ENCODE results near the gene GPX3.

Gene GPX3

GRCh38 chr5:151051931-151052608, 31.7 kb downstream of the GPX3 start:
- no peak overlapping the region for H3K9ac ChIP-seq (ENCODE audit: low read depth, low read length)
- H3K27ac ChIP-seq (ENCODE audit: low read length) = no peak overlapping the region
- H3K36me3 ChIP-seq (ENCODE audit: insufficient read depth, low read depth, low read length) = peaks cover 16% of the 10 kb centered on the region
- no peaks in the 10 kb centered on the region for H3K27me3 ChIP-seq (ENCODE audit: insufficient read depth, low read length)
- no peaks in the 10 kb centered on the region for H3K4me1 ChIP-seq (ENCODE audit: insufficient read depth, low read length)
- H3K9me3 ChIP-seq (ENCODE audit: insufficient read depth, low read depth, low read length) = no peaks in the 10 kb centered on the region
- H3K4me3 ChIP-seq (ENCODE audit: low read length) = no peak overlapping the region

- no peaks in the 10 kb centered on the region for H3K4me1 ChIP-seq (ENCODE audit: insufficient read depth, low read length)
- no peak overlapping the region for H3K9ac ChIP-seq (ENCODE audit: low read depth, low read length)
- peaks cover 14% of the 10 kb centered on the region for H3K36me3 ChIP-seq (ENCODE audit: insufficient read depth, low read depth, low read length)
- H3K9me3 ChIP-seq (ENCODE audit: insufficient read depth, low read depth, low read length) = no peaks in the 10 kb centered on the region
- H3K27ac ChIP-seq (ENCODE audit: low read length) = no peak overlapping the region
- H3K27me3 ChIP-seq (ENCODE audit: insufficient read depth, low read length) = no peaks in the 10 kb centered on the region
- no peak overlapping the region for H3K4me3 ChIP-seq (ENCODE audit: low read length)
Observed at GRCh38 chr5:151052836-151053235, 32.4 kb downstream of the GPX3 start.

- no peaks in the 10 kb centered on the region for H3K9me3 ChIP-seq (ENCODE audit: insufficient read depth, low read depth, low read length)
- no peak overlapping the region for H3K4me3 ChIP-seq (ENCODE audit: low read length)
- H3K27me3 ChIP-seq (ENCODE audit: insufficient read depth, low read length) = no peaks in the 10 kb centered on the region
- no peak overlapping the region for H3K27ac ChIP-seq (ENCODE audit: low read length)
- no peak overlapping the region for H3K9ac ChIP-seq (ENCODE audit: low read depth, low read length)
- peaks cover 14% of the 10 kb centered on the region for H3K36me3 ChIP-seq (ENCODE audit: insufficient read depth, low read depth, low read length)
- no peaks in the 10 kb centered on the region for H3K4me1 ChIP-seq (ENCODE audit: insufficient read depth, low read length)
Observed at GRCh38 chr5:151053796-151054462, 33.5 kb downstream of the GPX3 start.

GRCh38 chr5:151054709-151055108, 34.3 kb downstream of the GPX3 start:
- H3K27me3 ChIP-seq (ENCODE audit: insufficient read depth, low read length) = no peaks in the 10 kb centered on the region
- H3K4me3 ChIP-seq (ENCODE audit: low read length) = no peak overlapping the region
- peaks cover 7% of the 10 kb centered on the region for H3K36me3 ChIP-seq (ENCODE audit: insufficient read depth, low read depth, low read length)
- H3K4me1 ChIP-seq (ENCODE audit: insufficient read depth, low read length) = no peaks in the 10 kb centered on the region
- no peak overlapping the region for H3K9ac ChIP-seq (ENCODE audit: low read depth, low read length)
- no peak overlapping the region for H3K27ac ChIP-seq (ENCODE audit: low read length)
- H3K9me3 ChIP-seq (ENCODE audit: insufficient read depth, low read depth, low read length) = no peaks in the 10 kb centered on the region

GRCh38 chr5:151055336-151055735, 34.9 kb downstream of the GPX3 start:
- Histone ChIP-seq H3K27ac (ENCODE audit: low read length) (no peak overlapping the region), H3K9ac (ENCODE audit: low read depth, low read length) (no peak overlapping the region), H3K9me3 (ENCODE audit: insufficient read depth, low read depth, low read length) (no peaks in the 10 kb centered on the region), H3K27me3 (ENCODE audit: insufficient read depth, low read length) (no peaks in the 10 kb centered on the region), H3K4me1 (ENCODE audit: insufficient read depth, low read length) (no peaks in the 10 kb centered on the region), H3K4me3 (ENCODE audit: low read length) (no peak overlapping the region), H3K36me3 (ENCODE audit: insufficient read depth, low read depth, low read length) (peaks cover 4% of the 10 kb centered on the region; the same call in 1 of the 2 replicates)

- no peak overlapping the region for H3K4me3 ChIP-seq (ENCODE audit: low read length)
- peaks cover 3% of the 10 kb centered on the region for H3K36me3 ChIP-seq (ENCODE audit: insufficient read depth, low read depth, low read length)
- H3K4me1 ChIP-seq (ENCODE audit: insufficient read depth, low read length) = no peaks in the 10 kb centered on the region
- no peak overlapping the region for H3K9ac ChIP-seq (ENCODE audit: low read depth, low read length)
- no peak overlapping the region for H3K27ac ChIP-seq (ENCODE audit: low read length)
- no peaks in the 10 kb centered on the region for H3K9me3 ChIP-seq (ENCODE audit: insufficient read depth, low read depth, low read length)
- no peaks in the 10 kb centered on the region for H3K27me3 ChIP-seq (ENCODE audit: insufficient read depth, low read length)
Observed at GRCh38 chr5:151056379-151057325, 36.3 kb downstream of the GPX3 start.

GRCh38 chr5:151058301-151058700, 37.9 kb downstream of the GPX3 start:
- H3K4me3 ChIP-seq (ENCODE audit: low read length) = no peak overlapping the region
- no peak overlapping the region for H3K27ac ChIP-seq (ENCODE audit: low read length)
- no peaks in the 10 kb centered on the region for H3K9me3 ChIP-seq (ENCODE audit: insufficient read depth, low read depth, low read length)
- H3K27me3 ChIP-seq (ENCODE audit: insufficient read depth, low read length) = no peaks in the 10 kb centered on the region
- peaks cover 7% of the 10 kb centered on the region for H3K36me3 ChIP-seq (ENCODE audit: insufficient read depth, low read depth, low read length)
- no peaks in the 10 kb centered on the region for H3K4me1 ChIP-seq (ENCODE audit: insufficient read depth, low read length)
- H3K9ac ChIP-seq (ENCODE audit: low read depth, low read length) = no peak overlapping the region

- H3K36me3 ChIP-seq (ENCODE audit: insufficient read depth, low read depth, low read length) = peaks cover 7% of the 10 kb centered on the region
- H3K4me1 ChIP-seq (ENCODE audit: insufficient read depth, low read length) = no peaks in the 10 kb centered on the region
- H3K9ac ChIP-seq (ENCODE audit: low read depth, low read length) = no peak overlapping the region
Observed at GRCh38 chr5:151058891-151059489, 38.6 kb downstream of the GPX3 start.

GRCh38 chr5:151060742-151061141, 40.4 kb downstream of the GPX3 start:
- no peaks in the 10 kb centered on the region for H3K9me3 ChIP-seq (ENCODE audit: insufficient read depth, low read depth, low read length)
- no peak overlapping the region for H3K4me3 ChIP-seq (ENCODE audit: low read length)
- H3K4me1 ChIP-seq (ENCODE audit: insufficient read depth, low read length) = no peaks in the 10 kb centered on the region
- no peak overlapping the region for H3K9ac ChIP-seq (ENCODE audit: low read depth, low read length)
- no peak overlapping the region for H3K27ac ChIP-seq (ENCODE audit: low read length)
- H3K27me3 ChIP-seq (ENCODE audit: insufficient read depth, low read length) = no peaks in the 10 kb centered on the region
- peaks cover 7% of the 10 kb centered on the region for H3K36me3 ChIP-seq (ENCODE audit: insufficient read depth, low read depth, low read length)

More at GRCh38 chr5:151058891-151059489, 38.6 kb downstream of the GPX3 start:
- Histone ChIP-seq H3K27ac (ENCODE audit: low read length) (no peak overlapping the region), H3K4me3 (ENCODE audit: low read length) (no peak overlapping the region), H3K9me3 (ENCODE audit: insufficient read depth, low read depth, low read length) (no peaks in the 10 kb centered on the region), H3K27me3 (ENCODE audit: insufficient read depth, low read length) (no peaks in the 10 kb centered on the region)

- no peak overlapping the region for H3K4me3 ChIP-seq (ENCODE audit: low read length)
- H3K9me3 ChIP-seq (ENCODE audit: insufficient read depth, low read depth, low read length) = no peaks in the 10 kb centered on the region
- peaks cover 7% of the 10 kb centered on the region for H3K36me3 ChIP-seq (ENCODE audit: insufficient read depth, low read depth, low read length)
- no peak overlapping the region for H3K9ac ChIP-seq (ENCODE audit: low read depth, low read length)
- no peaks in the 10 kb centered on the region for H3K4me1 ChIP-seq (ENCODE audit: insufficient read depth, low read length)
- H3K27ac ChIP-seq (ENCODE audit: low read length) = no peak overlapping the region
- no peaks in the 10 kb centered on the region for H3K27me3 ChIP-seq (ENCODE audit: insufficient read depth, low read length)
Observed at GRCh38 chr5:151062405-151063141, 42.2 kb downstream of the GPX3 start.
